Thyroid gland (tissue), 4 donors: ENCODE measurements around the gene HTR5A.

Experiments used
- CTCF ChIP-seq, 6 experiments: fragments of 200-600 bp in 3 of 6; fragments of 450-650 bp in 3 of 6; sonication (generic) in 3 of 6; IDR thresholded peaks; one replicate each; pipeline ENCODE4 v1.5.1; 2016 to 2019; ENCODE audit warnings: antibody characterized with exemption in 6 of 6, mild to moderate bottlenecking in 2 of 6, inconsistent platforms in 1 of 6, moderate library complexity in 1 of 6
- POLR2A ChIP-seq, 2 donors: fragments of 450-650 bp; IDR thresholded peaks; one replicate each; pipeline ENCODE4 v1.6.1; 2017; ENCODE audit warnings: antibody characterized with exemption in 2 of 2, mild to moderate bottlenecking in 2 of 2, moderate library complexity in 1 of 2

GRCh38 chr7:155123413-155123812, 53.3 kb downstream of the HTR5A start:
- TF ChIP-seq CTCF (IDR thresholded peaks at IDR 0.05) (no peak), POLR2A (IDR thresholded peaks at IDR 0.05) (no peak)
